Muscle of arm (tissue), 12 donors: ENCODE results near the gene EHF. TPM values are rescaled to one million over a fixed set of nuclear protein-coding genes. Genes with fewer than 3 reads are reported as not detected.

ENCODE experiments used
- DNase-seq: peaks from one replicate; pipeline ENCODE4 v3.0.0-alpha.2; 2013
- polyA plus RNA-seq, 12 donors: library from polyadenylated mRNA; unstranded; fragments of 120-200 nt; gene quantifications; one replicate each; pipeline ENCODE4 v1.2.1, GENCODE V29; 2013; ENCODE audit not compliant: insufficient read length in 12 of 12

The EHF gene
- polyA plus RNA-seq, 12 donors = 0.07 to 25.2 (median 1.9) TPM; not detected in 4

DNA sequence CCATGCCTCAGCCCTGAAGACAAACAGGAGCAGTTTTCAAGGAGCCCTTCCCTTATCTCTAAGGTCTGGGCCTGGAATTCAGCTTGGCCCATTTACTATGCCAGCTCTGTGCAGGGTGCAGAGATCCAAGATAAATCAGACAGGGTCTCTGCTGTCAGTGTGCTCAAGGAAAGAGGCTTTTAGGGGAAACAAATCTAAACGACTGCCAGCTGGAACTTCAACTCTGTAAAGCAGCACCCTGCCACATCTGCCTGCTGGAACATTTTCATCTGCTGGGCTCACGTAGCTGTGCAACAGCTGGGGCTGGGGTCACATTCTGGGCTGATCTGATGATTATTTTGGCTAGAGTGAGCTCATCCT is 19.8 kb upstream of the EHF start:
- peak; percentile 20 for DNase-seq

DNA sequence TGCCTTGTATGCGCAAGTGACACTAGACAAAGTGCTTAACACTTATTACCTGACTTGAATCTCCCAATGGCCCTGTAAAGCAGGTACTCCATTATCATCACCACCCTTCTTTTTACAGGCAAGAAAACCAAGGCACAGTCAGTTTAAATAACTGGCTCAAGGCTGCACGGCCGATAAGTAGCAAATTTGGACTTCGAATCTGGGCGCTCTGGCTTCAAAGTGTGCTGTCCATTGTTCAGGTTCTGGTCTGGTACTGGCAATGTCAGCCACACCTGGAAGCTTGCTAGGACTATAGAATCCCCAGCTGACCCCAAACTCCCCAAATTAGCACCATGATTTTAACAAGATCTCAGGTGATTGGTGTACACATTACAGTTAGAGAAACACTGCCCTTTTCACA is 19.3 kb upstream of the EHF start:
- DNase-seq = no peak

DNA sequence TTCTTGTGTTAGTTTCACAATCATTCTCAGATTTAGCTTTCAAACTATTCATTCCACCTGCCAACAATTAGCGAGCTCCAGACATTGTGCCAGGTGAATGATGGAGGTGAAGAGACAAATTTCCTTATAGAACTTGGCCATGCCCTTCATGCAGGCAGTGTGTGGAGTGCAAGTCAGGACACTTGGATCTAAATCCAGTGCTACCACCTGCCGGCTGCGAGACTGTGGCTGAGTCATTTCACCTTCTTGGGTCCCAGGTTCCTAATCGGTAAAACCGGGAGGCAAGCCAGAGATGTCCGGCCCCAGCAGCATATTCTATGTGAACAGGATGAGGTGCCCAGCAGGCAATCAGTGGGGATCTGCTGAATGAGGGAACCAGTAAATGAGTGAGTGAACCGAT is 18.6 kb upstream of the EHF start:
- DNase-seq = no peak

DNA sequence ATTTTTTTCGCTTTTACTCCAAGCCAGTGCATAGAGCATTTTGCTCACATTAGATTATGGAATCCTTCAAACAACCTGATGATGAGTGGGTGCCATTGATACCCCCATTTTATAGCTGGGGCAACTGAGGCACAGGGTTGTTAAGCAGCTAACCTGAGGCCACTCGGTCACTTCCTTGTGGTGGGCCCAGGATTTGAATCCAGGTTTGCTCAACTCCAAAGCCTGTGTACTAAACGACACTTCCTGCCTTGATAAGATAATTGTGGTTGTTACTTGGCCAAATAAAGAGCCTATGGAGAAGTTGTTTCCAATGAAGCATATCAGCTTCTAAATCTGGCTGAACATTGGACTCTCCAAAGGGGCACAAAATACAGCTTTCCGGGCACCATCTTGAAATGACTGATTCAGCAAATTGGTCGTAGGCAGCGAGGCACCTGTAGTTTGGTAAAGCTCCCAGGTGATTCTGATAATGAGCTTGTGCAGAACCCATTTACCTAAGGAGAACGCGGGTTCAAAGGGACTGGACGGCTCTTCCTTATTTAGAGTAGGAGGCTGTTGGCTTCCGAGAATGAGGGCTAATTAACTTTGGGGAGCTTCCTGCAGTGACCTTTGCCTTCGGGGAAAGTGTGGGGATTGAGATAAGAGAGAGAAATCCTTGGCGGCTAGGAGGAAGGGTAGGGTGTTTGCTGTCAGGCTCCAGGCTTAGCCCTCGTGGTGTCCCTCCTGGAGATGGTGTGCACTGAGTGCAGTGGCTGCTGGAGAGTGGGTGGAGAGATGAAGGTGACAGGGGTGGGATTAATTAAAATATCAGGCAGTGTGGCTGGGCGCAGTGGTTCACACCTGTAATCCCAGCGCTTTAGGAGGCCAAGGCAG is 17.5 kb upstream of the EHF start:
- no peak for DNase-seq

DNA sequence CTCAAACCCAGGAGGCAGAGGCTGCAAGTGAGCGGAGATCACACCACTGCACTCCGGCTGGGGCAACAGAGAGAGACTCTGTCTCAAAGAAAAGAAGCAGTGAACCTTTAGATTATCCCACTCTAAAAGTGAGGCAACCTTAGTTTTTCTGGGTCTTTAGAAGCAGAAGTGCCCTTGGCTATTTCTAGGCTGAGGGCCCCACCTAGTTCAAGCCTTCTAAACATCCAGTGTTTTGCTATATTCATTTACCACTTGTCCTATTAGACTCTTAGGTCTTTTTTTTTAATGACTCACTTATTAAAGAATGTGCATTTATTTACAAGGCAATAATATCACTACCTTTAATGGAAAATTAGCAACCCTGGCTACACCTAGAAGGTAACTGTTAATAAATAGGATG is 16.7 kb upstream of the EHF start:
- no peak for DNase-seq

DNA sequence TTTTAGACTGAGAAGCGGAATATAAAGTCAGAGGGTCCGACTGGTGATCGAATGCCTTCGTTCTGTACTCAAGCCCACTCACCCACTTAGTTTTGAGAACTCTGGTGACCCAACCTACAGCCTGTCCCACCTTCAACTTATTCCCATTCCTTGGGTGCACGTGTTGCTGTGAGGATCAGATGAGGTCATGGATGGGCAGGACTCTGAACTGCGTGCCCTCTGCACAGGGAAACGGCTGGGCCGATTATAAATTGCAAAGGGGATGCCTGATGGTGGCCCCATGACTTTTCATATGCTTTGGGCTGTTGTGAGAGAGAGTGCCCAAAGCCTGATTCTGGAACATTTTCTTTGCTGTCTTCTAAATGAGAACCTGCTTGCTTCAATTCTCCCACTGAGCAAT is 16.0 kb upstream of the EHF start:
- no peak for DNase-seq

DNA sequence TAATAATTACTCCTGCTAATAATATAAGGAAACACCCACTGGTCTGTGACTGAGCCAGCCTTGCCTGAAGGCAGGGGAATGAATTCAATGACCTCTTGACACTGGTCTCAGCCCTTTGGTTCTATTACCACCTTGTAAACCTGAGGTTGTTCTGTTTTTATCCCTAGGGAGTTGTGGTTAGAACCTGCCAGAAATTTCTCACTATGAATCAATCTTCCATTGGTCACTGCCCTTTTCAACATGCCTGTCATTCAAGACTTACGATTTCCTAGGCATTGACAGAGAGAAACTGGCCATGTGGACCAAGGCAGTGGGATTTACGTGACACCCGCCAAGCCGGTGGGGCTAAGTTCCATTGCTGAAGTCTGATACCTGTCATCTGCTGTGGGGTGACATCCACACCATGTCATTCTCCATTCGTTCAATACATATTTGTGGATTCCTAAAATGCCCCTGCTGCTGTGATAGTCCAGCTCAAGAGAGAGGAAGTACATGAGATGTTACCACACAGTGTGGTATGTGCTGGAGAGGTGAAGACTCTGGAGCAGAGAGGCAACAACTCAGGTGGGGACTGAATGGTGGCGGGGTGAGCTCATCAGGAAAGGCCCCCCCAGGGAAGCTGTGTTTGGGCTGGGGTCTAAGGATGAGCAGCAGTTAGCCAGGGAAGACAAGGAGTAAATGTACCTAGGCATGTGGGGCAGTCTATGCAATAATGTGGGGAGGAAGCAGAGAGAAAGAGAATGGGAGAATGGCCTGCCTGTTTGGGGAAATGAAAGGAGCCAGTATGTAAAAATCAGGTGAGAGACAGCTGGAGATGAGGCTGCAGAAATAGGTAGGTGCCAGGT is 15.2 kb upstream of the EHF start:
- DNase-seq = no peak

DNA sequence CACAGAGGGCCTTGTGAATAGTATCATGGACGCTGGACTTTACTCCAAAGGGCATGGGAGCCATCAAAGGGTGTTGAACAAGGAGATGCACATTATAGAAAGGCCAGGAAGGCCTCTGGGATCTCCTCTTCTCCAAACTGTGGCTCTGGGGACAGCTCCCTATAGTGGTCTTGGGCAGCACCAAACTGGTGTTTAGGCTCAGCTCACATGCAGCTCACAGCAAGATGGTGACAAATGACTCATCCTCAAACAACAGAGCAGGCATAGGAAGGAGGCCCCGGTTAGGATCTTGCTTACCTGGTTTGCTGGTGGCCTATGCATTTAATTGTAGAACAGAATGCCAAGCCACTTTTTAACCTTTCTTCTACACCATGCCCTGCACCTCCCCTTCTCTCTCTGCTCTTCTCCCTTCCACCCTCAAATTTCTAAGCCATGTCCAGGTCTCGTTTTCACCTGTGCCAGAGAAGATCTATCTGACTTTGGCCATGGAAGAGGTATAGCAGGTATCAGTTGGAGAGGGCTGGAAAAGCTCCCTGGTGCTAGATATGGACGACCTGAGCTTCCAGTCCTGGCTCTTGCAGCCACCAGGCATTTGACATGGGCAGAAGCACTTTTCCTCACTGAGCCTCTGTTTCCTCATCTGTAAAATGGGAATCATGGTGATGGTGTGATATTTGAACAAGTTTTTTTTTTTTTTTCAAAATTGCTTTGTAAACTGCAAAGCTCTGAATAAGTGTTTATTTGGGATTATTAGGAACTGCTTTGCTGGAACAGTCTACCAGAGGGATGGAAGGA is 14.4 kb upstream of the EHF start:
- DNase-seq = no peak

DNA sequence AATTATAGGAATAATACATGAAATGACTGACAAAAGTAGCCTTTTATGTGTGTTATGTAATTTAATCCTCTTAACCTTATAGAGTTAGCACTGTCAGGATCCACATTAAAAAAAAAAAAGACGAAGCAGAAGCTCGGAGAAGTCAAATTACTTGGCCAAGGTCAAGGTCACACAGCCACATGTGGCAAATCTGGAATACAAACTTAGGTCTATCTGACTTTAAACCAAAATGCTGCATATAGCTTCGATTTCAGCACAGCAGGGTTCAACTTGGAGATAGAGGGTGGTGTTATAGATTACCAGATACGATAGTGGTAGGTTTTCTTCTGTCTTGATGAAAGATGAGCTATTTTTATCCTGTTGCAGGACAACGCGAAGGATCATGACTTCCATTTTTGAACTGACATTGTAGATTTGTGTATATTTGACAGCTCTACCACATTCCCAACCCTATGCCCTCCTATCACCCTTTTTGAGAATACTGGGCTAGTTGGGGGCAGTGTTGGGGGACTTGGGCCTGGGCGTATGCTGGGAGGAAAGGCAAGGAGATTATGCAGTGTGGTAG is 11.6 kb upstream of the EHF start:
- DNase-seq = no peak

DNA sequence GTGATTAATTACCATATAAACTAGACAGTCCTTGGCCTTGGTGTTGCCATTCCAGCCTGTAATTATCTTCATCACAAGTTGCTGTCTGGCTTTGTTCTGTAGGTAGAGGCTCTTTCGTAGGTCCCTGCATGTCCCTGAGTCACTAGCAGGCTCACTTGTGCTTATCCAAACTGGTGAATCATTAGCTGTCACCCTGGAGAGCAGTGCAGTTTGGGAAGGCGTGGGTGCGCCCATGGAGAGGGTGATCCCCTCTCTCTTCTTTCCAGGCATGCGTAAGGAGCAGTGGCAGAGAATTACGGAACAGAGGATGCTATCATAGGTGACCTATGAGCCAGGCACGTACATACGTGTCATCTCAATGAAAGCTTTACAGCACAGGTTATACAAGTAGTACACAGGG is 11.0 kb upstream of the EHF start:
- no peak for DNase-seq

DNA sequence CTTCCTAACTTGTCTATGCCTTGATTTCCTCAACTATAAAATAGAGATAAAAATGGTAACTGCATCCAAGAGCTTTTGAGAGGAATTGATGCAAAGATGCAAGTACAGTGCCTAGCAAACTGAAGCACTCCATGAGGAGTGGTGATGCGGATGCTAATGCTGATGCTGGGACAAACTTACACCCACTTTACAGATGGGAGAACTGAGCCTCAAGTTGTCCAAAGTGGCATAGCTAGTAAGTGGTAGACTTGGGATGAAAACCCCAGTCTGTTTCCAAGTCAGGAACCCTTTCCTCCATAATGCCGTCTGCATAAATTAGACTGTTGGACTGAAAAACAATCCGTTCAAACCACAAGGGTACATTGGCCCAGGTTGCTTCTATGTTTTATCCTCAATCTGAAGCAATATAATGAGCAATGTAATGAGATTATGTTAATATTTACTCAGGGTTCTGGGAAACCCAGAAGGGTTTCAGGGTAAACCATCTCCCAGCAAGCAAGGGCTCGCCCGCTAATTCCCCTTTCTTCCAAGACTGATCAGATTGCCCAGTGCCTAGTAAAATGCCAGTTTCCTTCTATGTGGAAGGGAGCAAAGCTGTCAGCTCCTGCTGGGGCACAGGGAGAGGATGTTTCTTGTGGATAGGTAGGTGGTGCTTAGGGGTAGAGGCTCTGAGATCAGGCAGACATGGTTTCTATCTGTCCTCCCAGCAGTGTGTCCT is 10.4 kb upstream of the EHF start:
- DNase-seq = no peak

DNA sequence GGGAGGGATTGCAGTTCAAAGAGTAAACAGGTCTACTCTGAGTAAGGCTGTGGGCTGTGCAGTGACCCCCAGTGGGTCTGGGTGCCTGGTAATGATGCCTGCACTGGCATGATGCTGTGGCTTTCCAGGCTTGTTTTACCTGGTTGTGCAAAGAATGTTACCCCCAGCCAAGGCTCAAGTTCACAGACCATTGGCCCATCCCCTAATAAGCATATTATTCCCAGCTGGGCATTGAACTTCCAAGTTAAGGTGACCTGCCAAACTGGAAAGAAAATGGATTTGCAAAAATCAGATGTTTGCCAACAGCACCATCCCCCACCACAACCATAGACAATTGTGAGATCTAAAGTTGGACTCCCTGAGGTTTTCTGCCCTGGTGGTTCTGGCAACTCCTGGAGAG is 7.9 kb upstream of the EHF start:
- no peak for DNase-seq

DNA sequence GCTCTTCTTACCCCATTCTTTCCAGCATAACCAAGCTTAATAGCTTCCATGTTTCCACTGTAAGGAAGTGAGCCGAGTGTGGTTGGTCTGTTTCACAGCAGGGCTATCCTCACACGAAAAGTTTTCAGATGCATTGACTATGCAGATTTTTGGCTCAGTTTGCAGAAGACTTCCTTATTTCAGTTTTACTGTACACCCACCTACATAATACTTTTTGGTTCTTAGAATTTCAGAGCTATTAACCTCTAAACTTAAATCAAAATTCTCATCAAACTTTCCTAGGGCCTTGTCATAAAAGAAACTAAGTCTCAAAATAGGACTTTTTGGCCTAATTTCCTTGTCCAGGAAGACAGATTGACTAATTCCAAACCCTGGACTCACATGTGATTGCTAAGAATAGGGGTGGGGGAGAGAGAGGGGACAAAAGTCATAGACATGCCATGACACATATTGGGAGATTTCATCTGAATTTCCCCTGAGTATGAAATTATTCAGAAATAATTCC is 7.3 kb upstream of the EHF start:
- DNase-seq = no peak

DNA sequence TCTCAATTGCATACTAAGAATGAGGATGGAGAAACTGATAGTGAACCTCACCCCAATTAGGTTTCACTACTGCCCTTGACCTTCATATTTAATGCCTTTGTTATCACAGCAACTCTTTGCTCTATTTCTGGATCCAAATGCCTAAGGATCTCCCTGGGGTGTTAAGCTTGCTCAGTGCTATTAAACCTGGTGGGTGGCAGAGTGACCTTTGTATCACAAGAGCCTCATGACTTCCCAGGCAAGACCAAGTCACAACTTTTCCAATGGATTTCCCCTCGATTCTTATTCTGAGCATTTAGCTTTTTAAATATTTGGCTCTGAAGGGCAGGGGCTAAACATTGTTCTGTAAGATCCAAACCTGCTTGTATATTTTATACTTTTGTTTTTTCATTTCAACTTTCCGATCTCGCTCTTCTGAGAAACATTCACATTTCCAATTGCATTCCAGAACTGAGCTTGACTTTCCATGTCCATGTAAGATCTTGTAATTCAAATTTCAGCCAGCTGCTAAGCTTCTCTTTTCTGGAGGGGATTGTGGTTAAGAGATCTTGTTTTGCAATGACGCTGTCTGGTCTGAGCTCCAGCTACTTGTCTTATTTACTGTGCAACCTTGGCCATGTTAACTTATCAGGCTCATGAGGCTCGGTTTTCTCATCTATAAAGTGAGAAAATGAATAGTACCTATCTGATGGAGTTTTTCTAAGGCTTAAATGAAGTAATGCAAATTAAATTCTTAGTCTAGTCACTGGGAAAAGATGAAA is 6.4 kb upstream of the EHF start:
- peak; percentile 24 for DNase-seq

DNA sequence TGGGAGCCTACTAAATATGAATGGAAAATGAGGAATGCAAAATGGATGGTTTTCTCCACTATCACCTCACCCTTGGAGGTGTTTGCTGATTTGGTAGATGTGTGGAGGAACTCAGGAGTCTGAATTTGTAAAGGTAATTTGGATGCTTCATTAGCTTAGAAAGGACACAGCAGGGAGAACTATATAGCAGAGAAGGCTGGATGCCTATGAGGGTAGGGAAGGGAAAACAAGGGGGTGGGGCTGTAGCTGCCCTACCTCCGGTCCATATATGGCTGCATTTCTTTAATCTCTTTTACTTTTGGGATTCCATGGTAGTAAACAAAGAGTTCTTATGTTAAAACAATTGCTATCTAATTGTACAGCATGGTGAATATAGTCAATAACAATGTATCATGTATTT is 4.8 kb upstream of the EHF start:
- no peak for DNase-seq

DNA sequence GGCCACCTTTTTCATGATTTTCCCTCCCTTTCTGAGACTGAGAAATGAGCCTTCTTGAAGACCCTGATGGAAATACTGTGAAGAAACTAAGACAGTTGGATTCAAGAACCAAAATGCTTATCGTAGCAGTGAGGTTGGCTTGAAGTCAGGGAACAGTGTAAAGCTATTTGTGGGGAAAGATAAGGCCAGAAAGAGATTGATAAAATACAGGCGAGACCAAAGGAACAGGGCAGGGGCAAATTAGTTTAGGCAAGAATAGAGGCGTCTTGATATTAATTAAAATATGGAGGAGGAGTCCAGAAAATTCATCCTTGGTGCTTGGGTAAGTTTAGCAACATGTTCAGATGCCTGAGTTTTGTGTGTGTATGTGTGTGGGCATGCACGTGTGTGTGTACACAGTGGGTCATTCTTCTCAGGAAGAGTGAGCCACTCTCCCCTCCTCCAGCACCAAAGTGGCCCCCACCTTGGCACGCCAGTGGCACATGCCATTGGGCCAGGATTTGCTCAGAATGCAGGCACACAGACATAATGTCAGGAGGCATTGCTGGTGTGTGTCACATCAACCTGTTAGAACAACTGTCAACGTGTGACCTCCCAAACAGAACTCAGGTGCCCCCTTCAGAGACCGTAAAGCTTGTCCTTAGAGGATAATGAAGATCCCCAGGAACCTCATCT is 3.9 kb upstream of the EHF start:
- no peak for DNase-seq

DNA sequence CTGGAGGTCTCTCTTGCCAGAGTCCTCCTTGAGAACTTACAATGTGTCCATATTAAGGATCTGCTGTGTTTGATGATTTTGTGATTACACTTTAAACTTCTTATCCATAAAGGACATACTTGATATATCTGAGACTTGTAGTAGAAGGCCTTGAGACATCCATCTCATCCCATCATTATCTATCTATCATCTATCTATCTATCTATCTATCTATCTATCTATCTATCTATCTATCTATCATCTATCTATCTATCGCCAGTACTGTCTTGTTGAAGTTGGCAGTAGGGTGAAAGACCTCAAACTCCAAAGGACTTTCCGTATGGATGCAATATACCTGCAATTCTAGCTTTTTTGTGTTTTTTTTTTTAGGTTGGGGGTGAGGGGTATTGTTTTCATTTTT is 2.5 kb upstream of the EHF start:
- DNase-seq = no peak

DNA sequence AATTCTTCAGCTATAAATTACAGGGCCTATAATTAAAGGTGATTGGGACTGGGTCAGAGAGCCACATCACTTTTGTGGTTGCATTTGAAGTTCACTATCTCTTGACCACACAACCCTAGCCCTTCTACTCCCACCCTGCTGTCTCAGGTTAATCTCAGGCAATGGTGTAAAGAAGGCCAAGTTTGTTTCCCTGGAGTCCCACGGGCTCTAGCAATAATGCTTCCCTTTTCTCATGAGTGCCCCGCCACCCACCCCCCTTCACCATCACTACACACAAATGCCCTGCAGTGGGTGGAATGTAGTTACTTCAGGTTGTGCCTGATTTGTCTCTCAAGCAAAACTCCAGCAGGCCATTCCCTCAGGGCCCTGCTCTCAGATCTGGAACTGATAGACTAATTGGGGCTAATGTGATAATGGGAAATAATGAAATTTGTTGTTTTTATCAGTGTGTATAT is 1.8 kb upstream of the EHF start:
- DNase-seq = no peak

DNA sequence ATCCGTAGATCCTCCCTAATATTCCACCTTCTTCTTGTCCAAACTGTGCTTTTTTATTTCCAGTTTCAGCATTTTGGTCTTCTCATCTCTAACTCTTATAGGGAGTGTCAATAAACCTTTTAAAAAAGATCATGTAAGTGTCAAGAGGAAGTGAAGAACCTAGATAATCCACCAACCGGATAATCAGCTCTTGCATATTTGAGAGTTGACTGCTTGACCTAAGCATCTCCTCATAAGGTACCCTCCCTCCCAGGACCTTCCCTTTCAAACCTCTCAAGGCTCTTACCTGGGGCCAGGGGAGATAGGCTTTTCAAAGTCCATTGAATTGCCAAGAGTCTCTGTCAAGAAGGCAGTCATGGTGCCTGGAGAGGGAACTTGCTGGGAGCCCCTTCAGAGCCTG is 691 bp upstream of the EHF start:
- no peak for DNase-seq

DNA sequence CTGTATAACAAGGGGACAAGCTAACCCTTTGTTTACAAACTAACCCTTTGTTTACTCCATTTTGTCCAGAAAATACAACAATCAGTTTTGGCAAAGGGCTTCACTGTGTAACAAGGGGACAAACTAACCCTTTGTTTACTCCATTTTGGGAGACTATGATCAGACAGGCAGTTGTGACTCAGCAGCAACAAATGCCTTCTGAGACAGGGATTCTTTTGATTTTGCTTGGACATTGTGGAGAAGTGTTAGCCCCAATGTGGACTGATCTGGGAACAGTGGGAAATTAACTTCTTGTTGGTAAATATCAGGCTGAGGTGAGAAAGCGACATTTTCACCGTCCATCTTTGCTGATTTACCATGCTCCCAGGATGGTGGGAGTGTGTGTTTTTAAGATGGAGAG is 983 bp downstream of the EHF start:
- DNase-seq = no peak
